AG09319 (cell line): ENCODE measurements around the gene ZNF814.
A peak's percentile ranks its signal among the peaks of the same experiment; 100 is the strongest.
"Not testable (repeated sequence)": the region's sequence is repeated elsewhere in the genome, so short reads cannot be mapped to it uniquely, and the experiment has no call there.

Experiments
- DNase-seq: peaks from one replicate; pipeline ENCODE4 v3.0.0-alpha.2; 2010; ENCODE audit warnings: low read depth; ENCODE audit errors: extremely low read depth
- TF ChIP-seq, protein P1 (sequence below): IDR thresholded peaks from 2 replicates; pipeline ENCODE4 v1.5.1; 2011; ENCODE audit warnings: low read depth, mild to moderate bottlenecking, inconsistent platforms, low read length, moderate library complexity

The ZNF814 gene

GRCh38 chr19:57850553-57851017, 38.3 kb downstream of the ZNF814 start:
- DNase-seq: no peak
- TF ChIP-seq, protein P1, sequence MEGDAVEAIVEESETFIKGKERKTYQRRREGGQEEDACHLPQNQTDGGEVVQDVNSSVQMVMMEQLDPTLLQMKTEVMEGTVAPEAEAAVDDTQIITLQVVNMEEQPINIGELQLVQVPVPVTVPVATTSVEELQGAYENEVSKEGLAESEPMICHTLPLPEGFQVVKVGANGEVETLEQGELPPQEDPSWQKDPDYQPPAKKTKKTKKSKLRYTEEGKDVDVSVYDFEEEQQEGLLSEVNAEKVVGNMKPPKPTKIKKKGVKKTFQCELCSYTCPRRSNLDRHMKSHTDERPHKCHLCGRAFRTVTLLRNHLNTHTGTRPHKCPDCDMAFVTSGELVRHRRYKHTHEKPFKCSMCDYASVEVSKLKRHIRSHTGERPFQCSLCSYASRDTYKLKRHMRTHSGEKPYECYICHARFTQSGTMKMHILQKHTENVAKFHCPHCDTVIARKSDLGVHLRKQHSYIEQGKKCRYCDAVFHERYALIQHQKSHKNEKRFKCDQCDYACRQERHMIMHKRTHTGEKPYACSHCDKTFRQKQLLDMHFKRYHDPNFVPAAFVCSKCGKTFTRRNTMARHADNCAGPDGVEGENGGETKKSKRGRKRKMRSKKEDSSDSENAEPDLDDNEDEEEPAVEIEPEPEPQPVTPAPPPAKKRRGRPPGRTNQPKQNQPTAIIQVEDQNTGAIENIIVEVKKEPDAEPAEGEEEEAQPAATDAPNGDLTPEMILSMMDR: no peak

- peak; percentile 41 for DNase-seq
Observed at GRCh38 chr19:57849666-57850473, 39.0 kb downstream of the ZNF814 start, which contains the start of gene ZNF587. Gene ZNF587 (plus strand): TSS chr19:57849859. CDS start chr19:57850039, 180 bp downstream.

DNA sequence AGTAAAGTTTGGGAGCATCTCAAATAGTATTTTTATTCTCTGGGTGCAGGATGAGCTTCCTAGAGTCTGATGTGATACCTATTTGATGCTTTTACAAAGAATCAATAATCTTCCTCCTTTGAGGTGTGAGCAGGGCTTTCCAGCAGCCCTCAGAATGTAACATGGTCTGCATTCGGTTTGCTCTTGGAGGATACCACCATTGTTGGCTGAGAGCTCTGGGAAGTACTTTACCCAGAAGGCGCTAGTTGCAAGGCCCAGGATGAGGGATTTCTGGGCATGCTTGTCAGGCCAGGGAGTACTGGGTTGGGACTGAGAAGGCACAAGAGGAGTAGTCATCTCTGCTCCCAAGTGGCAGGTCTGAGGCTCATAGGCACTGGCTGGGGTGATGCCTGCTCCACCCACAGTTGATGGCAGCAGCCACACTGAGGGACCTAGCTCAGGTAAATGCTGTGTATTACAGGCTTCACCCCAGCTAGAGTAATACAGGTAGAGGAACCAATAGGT, 39.6 kb downstream of the ZNF814 start:
- DNase-seq: not testable (repeated sequence)

- not testable (repeated sequence) for DNase-seq
Observed at GRCh38 chr19:57847164-57847563, 41.7 kb downstream of the ZNF814 start.

DNA sequence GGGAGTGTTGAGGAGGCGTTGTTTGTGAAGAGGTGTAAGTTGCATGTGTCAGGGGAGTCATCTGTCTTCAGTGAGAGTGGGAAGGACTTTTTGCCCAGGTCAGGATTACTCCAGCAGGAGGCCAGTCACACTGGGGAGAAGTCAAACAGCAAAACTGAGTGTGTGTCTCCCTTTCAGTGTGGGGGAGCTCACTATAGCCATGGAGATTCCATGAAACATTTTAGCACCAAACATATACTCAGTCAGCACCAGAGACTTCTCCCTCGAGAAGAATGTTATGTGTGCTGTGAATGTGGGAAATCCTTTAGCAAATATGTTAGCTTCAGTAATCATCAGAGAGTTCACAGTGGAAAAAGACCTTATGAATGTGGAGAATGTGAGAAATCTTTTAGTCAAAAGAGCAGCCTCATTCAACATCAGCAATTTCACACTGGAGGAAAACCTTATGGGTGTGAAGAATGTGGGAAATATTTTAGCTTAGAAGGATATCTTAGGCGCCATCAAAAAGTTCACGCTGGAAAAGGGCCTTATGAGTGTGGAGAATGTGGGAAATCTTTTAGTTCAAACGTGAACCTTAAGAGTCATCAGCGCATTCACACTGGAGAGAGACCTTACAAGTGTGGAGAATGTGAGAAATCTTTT, 47.6 kb downstream of the ZNF814 start:
- DNase-seq: no peak
- TF ChIP-seq, protein P1: no peak

DNA sequence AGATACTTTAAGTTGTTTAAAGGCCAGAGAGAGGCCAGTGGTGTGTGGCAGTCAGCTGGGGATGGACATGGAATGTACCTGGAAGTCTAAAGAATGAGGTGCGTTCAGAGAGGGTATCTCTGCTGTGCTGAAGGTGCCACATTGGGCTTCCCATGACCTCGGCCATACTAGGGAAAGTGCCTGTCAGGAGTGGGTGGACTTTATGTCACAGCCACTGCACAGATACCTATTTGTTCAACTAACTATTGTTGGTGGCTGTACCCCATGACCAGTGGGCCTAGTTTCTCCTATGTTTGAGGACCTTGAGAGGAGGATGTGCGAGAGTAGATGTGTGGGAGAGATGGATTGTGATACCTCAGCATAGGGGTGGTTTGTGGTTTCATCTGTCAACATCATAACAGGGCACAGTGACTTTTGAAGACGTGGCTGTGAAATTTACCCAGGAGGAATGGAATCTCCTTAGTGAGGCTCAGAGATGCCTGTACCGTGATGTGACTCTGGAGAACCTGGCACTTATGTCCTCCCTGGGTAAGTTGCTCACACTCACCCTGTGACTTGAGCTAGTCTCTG, 50.1 kb downstream of the ZNF814 start:
- not testable (repeated sequence) for DNase-seq

DNA sequence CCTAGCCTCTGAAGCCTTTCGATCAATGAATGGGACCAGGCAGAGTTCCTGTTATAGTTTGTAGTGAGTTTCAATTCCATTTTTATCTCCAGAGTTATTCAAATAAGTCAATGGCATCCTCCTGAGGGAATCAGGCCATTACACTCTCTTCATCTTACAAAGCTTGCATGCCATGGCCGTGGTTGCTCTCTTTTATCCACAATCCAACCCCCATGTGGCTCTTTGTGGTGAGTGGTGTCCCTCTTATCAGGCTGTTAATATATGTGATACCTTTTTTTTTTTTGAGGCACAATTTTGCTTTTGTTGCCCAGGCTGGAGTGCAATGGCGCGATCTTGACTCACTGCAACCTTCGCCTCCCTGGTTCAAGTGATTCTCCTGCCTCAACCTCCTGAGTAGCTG, 51.8 kb downstream of the ZNF814 start:
- DNase-seq: not testable (repeated sequence)

DNA sequence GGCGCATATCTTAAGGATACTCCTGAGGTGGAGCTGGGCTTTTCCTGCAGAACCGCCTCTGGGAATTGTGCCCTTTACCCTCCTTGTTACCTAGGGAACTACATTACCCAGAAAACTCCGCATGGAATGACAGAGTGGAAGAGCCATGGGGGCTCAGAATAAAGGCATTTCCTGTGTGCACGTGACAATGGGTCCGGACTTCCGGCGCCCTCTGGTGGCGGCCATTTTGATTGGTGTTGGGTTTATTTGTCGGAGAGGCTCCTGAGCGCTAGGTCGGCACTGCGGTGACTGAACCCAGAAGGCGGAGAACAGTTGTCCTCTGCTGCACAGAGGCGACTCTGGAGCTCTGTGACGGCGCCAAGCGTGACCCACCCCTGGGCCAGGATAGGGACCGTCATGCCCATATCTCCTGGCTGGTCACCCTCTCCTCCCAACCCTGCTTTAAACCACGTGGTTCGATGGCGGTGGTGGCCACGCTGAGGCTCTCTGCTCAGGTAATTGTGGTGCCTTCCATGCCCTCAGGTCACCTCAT, 58.7 kb downstream of the ZNF814 start, which contains the start of gene ZNF587B:
TSS of gene ZNF587B (plus strand) at position 229 of the 532 bp plus-strand sequence. CDS start at position 459, 230 bp downstream.
- TF ChIP-seq, protein P1: peak; percentile 19
- DNase-seq: no peak

- TF ChIP-seq, protein P1: no peak
- DNase-seq: no peak
Observed at GRCh38 chr19:57829316-57829715, 59.5 kb downstream of the ZNF814 start.
